Caki2 (cell line): Measurements from ENCODE around the gene KIR3DL2. TPM values are rescaled to one million over a fixed set of nuclear protein-coding genes. Genes with fewer than 3 reads are reported as not detected.
"Not testable (repeated sequence)": the region's sequence is repeated elsewhere in the genome, so short reads cannot be mapped to it uniquely, and the experiment has no call there.

Source experiments
- DNase-seq: peaks from one replicate; pipeline ENCODE4 v3.0.0-alpha.2; 2015; ENCODE audit warnings: low read depth
- in situ Hi-C: cut with HindIII; loops from 2 replicates; pipeline ENCODE4 v1.10.0; 2016; ENCODE audit warnings: low sequenced_read_pairs, low pct_unique_long_range_greater_than_20kb, mixed read lengths
- total RNA-seq: library from RNA; depleted of rRNA; stranded (reverse); fragments of >200 nt; shearing (Covaris generic); gene quantifications from 2 replicates; pipeline ENCODE4 v1.2.3, GENCODE V29; 2014; ENCODE audit warnings: low replicate concordance; rRNA removed

Gene KIR3DL2
- total RNA-seq, 1 experiment from 2014 or later: not detected

DNA sequence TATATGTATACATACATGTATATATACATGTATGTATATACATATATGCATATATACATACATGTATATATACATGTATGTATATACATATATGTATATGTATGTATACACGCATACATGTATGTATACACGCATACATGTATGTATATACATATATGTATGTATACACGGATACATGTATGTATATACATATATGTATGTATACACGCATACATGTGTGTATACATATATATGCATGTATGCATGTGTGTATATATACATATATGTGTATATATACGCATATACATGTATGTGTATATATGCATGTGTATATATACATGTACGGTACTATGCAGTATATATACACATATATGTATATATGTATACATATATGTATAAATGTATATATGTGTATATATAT, 53.1 kb downstream of the KIR3DL2 start:
- in situ Hi-C loops: no loop called here
- DNase-seq: no peak

DNA sequence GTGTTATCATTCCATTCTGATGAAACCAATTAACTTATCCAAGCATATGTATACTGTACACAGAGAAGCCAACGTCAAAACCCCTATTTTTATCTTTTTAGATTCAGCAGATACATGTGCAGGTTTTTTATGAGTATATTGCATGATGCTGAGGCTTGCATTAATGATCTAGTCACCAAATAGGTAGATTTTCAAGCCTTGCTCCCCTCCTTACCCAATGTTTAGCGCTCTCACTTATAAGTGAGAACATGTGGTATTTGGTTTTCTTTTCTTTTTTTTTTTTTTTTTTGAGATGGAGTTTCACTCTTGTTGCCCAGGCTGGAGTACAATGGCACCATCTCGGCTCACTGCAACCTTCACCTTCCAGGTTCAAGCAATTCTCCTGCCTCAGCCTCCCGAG, 54.0 kb downstream of the KIR3DL2 start:
- in situ Hi-C loops: not testable (repeated sequence)

GRCh38 chr19:54905421-54905802, 55.2 kb downstream of the KIR3DL2 start:
- no peak for DNase-seq
- in situ Hi-C loops: no loop called here

More for the DNA sequence above, 54.0 kb downstream of the KIR3DL2 start:
- not testable (repeated sequence) for DNase-seq

DNA sequence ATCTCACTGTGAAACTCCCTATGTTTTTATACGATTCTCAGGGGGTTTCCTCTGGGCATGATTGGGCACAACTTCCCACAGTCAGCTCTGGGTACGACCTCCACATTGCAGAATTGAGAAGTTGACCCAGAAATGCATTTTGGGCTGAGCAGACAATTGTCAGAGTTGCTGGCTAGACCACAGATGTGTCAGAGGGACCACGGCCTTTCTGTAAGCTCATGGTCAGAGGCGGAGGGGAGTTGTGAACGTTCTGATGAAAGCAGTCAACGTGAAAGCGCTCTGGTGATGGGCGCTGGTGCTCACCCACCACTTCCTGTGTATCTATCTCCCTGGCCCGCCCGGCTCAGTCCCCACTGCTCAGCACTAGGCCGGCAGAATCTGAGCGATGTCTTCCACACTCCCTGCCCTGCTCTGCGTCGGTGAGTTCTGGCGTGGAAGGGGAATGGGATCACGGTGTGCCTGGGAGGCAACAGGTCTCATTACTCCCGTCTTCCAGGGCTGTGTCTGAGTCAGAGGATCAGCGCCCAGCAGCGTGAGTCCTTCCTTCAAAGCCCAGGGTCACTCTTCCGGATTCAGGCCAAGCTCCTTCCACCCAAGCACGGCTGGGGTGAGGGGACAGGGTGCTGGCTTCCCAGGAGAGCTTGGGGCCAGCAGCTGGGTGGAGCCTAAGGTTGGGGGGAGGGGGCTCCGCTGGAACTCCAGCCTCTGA, 55.7 kb downstream of the KIR3DL2 start, which contains the start of gene NCR1:
Gene NCR1 (plus strand): TSS at position 346 of the 709 bp plus-strand sequence. CDS start 40 bp downstream, at position 386.
- DNase-seq: no peak
- in situ Hi-C loops: no loop called here

GRCh38 chr19:54906819-54907218, 56.6 kb downstream of the KIR3DL2 start:
- no peak for DNase-seq
- in situ Hi-C loops: no loop called here

DNA sequence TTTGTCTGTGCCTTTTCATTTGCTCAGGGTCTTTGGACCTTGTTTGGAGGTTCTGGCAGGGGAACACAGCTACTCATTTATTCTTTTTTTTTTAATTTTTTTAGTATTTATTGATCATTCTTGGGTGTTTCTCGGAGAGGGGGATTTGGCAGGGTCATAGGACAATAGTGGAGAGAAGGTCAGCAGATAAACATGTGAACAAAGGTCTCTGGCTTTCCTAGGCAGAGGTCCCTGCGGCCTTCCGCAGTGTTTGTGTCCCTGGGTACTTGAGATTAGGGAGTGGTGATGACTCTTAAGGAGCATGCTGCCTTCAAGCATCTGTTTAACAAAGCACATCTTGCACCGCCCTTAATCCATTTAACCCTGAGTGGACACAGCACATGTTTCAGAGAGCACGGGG, 57.7 kb downstream of the KIR3DL2 start:
- in situ Hi-C loops: not testable (repeated sequence)

More for the DNA sequence above, 57.7 kb downstream of the KIR3DL2 start:
- not testable (repeated sequence) for DNase-seq

Other genes starting within 250 kb of the KIR3DL2 start
- gene LILRB1, start 220.0 kb upstream of the KIR3DL2 start, total RNA-seq: not detected in 2 replicates
- gene LILRB4, start 187.5 kb upstream of the KIR3DL2 start, total RNA-seq: not detected in 2 replicates
- not detected in 2 replicates for gene KIR3DL3, start 126.0 kb upstream of the KIR3DL2 start, total RNA-seq
- not detected in 2 replicates for gene KIR2DL3, start 111.9 kb upstream of the KIR3DL2 start, total RNA-seq
- not detected in 2 replicates for gene KIR2DL1, start 80.7 kb upstream of the KIR3DL2 start, total RNA-seq
- gene KIR2DL4, start 46.8 kb upstream of the KIR3DL2 start, total RNA-seq: not detected in 2 replicates
- not detected in 2 replicates for gene KIR3DL1, start 34.0 kb upstream of the KIR3DL2 start, total RNA-seq
- gene KIR2DS4, start 17.8 kb upstream of the KIR3DL2 start, total RNA-seq: not detected in 2 replicates
- gene FCAR, start 23.8 kb downstream of the KIR3DL2 start, total RNA-seq: not detected in 2 replicates
- not detected in 2 replicates for gene NCR1, start 55.7 kb downstream of the KIR3DL2 start, total RNA-seq
- not detected in 2 replicates for gene NLRP7, start 97.1 kb downstream of the KIR3DL2 start, total RNA-seq
- 0.20 and 0.47 TPM in 2 replicates for gene NLRP2, start 115.9 kb downstream of the KIR3DL2 start, total RNA-seq
- gene GP6, start 187.8 kb downstream of the KIR3DL2 start, total RNA-seq: not detected in 2 replicates
- 58.2 and 62.1 TPM in 2 replicates for gene RDH13, start 212.7 kb downstream of the KIR3DL2 start, total RNA-seq
- gene EPS8L1, start 225.4 kb downstream of the KIR3DL2 start, total RNA-seq: 21.5 and 24.1 TPM in 2 replicates